HG02943 (cell line): ENCODE measurements around the gene POLR2H.
"Not testable (repeated sequence)": the region's sequence is repeated elsewhere in the genome, so short reads cannot be mapped to it uniquely, and the experiment has no call there.

Experiments
- ATAC-seq: cut with Tn5 transposase; IDR thresholded peaks from one replicate; pipeline ENCODE4 v1.9.1; 2021; ENCODE audit warnings: mild to moderate bottlenecking, low read depth, moderate library complexity; ENCODE audit not compliant: unreplicated experiment

POLR2H gene

DNA sequence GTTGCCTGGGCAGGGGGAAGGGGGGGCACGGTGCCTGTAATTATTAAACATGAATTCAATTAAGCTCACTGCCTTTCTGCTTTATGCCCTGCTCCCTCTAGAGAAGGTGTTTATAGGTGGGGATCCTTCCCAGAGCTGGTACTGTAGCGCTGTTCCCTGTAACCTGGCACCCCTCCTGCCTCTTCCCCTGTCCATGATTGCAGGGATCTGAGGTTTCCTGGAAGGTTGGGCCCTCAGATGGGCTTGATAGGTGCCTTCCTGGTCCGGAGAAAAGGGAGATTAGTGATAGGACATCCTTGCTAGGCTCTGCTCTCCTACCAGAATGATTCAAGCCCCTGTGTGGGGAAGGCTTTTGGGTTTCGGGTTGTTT lies 26.2 kb upstream of the POLR2H start:
- peak; percentile 22 for ATAC-seq

DNA sequence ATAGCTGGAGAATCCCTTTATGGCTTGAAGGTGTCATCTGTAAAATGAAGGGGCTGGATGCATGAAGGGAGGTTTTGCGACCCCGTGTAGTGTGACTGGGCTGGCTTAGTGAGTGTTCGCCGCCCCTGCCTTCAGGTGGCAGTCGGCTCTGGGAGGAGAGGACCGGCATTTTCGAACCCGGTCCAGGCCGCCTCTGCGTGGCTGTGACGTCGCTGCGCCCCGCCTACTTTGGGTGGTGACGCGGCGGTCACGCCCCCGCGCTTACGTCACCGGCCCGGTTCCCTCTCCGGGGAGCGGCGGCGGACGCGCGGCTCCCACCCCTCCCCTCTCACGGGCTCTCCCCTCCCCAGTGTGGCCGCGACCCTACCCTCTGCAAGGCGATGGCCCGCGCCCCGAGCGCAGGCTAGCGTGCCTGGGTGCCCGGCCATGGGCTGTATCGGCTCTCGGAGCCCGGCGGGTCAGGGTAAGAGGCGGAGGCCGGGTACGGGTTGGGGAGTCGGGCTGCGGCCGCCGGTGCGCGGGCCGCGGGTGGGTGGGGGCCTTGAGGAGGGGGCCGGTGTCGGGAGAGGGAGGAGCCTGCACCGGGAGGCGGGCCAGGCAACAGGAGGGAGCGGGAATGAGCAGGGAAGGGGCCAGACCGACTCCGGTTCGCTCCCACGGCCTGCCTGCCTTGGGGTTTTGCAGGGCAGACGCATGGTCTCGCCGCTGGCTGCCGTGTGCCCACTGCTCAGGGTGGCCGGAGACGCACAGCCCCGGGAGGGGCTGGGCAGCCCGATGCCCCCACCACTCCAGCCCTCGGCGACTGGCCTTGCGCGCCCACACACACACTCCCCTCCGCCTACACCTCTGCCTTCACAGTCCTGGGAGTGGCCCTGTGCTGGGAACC lies 25.6 kb upstream of the POLR2H start:
- peak; percentile 63 for ATAC-seq

DNA sequence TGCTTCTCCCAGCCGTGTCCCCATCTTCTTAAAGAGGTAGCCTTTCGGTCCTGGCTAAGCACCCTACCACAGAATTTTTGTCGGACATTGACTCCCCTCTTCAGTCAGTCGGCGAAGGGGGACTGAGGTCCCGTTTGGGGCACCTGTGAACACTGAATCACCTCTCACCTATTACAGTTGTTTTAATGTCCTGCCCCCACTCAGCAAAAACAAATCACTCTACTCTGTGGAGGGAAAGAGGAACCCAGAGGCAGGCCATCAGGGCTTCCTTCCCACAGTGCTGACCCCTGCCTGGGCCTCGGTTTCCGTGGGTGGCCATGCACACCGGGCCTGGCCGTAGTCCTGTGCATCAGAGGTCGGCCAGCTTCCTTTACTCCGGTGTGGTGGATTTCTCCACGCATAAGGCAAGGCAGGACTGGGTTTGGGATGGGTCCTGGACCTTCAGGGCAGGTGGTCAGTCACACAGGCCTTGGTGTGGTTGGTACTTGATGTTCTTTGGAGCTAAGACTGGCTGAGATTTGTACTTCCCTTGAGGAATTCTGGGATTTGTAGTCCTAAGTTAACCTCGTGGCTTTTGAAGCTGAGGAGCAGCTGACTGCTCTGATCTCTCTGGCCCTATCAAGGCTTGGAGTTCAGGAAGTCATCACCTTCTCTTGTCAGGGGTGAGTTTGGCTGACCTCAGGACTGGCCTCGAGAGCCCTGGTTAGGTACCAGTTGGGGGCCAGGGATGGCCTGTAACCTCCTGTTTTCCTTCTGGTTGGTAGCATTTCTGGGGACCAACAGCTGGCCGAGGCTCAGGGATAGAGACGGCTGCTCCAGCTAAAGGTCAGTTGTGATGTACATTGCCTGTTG lies 24.7 kb upstream of the POLR2H start:
- no peak for ATAC-seq

DNA sequence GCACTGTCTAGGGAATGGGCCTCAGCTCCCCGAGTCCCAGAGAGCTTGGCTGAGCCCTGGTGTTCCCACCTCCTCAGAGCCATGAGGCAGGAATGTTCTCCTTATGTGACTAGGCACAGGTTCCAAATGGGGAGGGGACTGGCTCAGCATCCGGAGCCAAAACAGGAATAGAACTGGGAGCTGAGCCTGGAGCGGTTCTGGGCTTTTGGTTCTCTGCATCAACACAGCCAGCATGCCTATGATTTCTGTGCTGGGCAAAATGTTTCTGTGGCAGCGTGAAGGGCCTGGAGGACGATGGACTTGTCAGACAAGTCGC lies 24.2 kb upstream of the POLR2H start, which contains the start of gene FAM131A:
Gene FAM131A (plus strand): TSS at position 202 of the 316 bp plus-strand sequence. CDS start 31 bp downstream, at position 233.
- no peak for ATAC-seq

DNA sequence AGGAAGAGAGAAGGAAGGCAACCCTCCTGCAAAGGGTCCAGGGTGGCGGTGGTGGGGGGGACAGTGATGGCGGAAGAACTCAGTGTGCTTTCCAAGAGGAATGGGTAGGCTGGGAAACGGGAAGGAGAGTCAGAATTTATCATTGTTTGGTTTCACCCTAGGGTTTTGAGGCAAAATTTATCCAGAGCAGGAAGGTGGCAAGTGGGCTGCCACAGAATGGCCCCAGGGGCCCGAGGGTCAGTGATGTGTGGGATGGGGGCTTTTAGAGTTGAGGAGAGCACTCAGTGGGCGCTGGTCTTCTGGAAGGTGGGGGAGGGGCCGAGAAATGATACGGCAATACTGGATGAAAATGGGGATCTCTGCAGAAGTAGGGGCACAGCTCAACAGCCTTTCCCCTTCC lies 23.5 kb upstream of the POLR2H start:
- no peak for ATAC-seq

DNA sequence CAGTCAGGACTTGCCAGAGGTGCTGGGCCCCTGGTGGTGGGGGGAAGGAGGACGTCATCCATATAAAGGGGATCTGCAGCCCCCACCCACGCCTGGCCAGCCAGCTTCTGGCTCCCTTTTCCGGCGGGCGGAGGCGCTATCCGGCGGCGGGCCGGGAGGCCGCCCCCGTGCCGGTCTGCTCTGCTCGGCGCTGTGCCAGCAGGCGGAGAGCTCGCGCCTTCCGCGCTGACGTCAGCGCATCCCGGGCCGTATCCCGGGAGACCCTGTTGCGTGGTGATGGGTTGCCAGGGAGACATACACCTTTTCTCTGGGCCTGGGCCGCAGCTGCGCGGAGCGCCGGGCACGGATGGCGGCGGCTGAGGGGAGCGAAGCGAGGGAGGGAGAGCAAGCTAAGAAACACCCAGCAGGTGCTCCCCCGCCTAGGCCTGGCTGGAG lies 23.0 kb upstream of the POLR2H start:
- no peak for ATAC-seq

DNA sequence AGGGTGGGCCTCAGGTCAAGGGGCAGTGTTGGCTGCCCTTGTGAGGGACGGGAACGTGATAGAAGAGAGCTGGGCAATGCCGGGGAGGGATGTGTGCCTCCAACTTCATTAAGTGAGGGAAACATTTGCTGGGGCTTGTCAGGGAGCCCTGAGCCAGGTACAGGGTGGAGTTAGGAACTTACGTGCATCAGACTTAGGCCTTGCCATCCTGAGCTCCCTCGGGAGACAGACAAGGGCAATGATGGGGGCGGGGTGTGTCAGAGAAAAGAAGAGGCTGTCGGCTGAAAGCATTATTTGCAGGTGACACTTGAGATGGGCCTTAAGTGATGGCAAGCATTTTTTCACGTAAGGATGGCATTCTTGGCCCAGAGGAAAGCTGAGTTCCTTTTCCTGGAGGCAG lies 22.5 kb upstream of the POLR2H start:
- ATAC-seq: no peak

DNA sequence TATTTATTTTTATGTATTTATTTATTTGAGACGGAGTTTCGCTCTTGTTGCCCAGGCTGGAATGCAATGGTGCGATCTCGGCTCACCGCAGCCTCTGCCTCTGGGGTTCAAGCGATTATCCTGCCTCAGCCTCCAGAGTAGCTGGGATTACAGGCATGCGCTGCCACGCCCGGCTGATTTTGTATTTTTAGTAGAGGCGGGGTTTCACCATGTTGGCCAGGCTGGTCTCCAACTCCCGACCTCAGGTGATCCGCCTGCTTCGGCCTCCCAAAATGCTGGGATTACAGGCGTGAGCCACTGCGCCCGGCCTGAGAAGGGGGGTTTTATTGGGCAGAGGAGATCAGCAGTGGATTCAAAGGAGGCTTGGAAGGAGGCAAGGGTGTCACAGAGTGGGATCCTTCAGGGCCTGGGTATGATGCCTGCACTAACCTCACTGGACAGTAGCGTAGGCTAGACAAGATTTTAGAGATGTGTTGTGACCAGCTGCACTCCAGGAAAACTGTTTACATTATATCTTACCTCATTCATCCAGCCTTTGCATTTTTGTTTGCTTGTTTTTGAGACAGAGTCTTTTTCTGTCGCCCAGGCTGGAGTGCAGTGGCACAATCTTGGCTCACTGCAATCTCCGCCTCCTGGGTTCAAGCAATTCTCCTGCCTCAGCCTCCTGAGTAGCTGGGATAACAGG lies 21.9 kb upstream of the POLR2H start:
- not testable (repeated sequence) for ATAC-seq

DNA sequence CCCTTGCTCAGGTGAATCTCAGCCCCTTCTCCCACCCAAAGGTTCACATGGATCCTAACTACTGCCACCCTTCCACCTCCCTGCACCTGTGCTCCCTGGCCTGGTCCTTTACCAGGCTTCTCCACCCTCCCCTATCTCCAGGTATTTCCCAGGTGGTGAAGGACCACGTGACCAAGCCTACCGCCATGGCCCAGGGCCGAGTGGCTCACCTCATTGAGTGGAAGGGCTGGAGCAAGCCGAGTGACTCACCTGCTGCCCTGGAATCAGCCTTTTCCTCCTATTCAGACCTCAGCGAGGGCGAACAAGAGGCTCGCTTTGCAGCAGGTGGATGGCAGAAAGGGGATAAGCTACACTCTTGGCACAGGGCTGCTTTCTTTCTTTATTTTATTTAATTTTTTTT lies 19.6 kb upstream of the POLR2H start:
- ATAC-seq: no peak

DNA sequence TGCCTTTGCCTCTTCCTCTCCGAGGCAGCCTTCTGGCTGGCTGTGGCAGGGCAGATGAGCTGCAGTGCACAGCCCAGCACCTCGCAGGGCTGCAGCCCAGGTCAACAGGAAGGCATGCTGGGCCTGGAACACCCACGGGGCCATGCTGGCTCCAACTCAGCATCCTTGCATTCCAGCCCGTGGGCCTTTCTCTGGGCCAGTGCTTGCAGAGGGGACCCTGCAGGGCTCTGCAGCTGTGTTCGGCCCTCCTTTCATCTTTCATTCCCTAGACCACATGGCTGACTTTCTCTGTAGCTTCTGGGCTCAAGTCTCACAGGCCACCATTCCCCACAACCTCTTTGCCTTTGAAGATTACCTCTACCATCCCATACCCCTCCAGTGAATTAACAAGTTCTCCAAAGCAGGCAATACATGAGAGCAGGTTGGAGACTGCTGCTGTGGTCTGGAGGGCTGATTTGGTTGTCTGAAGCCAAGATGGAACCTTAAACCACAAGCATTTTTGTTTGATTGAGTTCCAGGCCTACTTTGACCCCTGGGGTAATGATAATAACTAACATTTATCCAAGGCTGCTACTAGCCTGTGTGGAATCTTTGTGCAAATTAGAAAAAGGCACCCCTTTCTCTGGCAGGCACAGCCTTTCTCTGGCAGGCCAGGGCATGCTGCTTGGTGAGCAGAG lies 18.2 kb upstream of the POLR2H start:
- ATAC-seq: no peak

DNA sequence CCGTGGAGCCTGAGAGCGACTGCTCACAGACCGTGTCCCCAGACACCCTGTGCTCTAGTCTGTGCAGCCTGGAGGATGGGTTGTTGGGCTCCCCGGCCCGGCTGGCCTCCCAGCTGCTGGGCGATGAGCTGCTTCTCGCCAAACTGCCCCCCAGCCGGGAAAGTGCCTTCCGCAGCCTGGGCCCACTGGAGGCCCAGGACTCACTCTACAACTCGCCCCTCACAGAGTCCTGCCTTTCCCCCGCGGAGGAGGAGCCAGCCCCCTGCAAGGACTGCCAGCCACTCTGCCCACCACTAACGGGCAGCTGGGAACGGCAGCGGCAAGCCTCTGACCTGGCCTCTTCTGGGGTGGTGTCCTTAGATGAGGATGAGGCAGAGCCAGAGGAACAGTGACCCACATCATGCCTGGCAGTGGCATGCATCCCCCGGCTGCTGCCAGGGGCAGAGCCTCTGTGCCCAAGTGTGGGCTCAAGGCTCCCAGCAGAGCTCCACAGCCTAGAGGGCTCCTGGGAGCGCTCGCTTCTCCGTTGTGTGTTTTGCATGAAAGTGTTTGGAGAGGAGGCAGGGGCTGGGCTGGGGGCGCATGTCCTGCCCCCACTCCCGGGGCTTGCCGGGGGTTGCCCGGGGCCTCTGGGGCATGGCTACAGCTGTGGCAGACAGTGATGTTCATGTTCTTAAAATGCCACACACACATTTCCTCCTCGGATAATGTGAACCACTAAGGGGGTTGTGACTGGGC lies 16.8 kb upstream of the POLR2H start:
- ATAC-seq: no peak

DNA sequence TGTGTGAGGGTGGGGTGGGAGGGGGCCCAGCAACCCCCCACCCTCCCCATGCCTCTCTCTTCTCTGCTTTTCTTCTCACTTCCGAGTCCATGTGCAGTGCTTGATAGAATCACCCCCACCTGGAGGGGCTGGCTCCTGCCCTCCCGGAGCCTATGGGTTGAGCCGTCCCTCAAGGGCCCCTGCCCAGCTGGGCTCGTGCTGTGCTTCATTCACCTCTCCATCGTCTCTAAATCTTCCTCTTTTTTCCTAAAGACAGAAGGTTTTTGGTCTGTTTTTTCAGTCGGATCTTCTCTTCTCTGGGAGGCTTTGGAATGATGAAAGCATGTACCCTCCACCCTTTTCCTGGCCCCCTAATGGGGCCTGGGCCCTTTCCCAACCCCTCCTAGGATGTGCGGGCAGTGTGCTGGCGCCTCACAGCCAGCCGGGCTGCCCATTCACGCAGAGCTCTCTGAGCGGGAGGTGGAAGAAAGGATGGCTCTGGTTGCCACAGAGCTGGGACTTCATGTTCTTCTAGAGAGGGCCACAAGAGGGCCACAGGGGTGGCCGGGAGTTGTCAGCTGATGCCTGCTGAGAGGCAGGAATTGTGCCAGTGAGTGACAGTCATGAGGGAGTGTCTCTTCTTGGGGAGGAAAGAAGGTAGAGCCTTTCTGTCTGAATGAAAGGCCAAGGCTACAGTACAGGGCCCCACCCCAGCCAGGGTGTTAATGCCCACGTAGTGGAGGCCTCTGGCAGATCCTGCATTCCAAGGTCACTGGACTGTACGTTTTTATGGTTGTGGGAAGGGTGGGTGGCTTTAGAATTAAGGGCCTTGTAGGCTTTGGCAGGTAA lies 16.0 kb upstream of the POLR2H start:
- no peak for ATAC-seq

DNA sequence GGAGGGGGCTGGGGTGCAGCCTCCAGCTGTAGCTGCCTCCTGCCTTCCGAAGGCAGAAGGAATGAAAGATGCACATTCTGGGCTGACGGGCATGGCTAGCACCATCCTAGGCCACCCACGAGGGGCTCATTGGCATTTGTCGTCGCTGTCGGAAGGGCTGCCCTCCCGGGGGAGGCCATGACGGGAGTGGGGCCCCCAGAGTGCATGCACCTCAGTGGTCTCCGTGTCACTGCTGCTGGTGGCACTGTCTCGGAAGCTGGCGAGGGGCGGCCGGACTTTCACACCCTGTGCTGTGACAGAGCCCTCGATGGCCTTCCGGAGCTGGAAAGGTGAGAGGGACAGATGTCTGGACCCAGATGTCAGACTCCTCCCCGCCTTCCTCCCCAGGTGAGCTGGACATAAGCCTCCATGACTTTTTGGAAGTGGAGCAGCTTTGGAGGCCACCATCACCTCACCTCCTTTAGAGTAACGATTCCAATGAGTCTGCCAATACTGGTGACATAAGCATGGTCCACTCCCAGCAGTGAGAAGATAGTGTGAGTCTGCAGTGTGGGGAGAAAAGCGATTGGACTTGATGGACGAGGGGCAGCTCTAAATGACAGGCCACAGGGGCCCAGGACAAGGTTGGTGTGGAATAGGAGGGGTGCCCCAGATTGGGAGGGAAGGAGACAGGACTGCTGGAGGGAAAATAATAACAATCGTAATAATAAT lies 14.9 kb upstream of the POLR2H start:
- no peak for ATAC-seq

DNA sequence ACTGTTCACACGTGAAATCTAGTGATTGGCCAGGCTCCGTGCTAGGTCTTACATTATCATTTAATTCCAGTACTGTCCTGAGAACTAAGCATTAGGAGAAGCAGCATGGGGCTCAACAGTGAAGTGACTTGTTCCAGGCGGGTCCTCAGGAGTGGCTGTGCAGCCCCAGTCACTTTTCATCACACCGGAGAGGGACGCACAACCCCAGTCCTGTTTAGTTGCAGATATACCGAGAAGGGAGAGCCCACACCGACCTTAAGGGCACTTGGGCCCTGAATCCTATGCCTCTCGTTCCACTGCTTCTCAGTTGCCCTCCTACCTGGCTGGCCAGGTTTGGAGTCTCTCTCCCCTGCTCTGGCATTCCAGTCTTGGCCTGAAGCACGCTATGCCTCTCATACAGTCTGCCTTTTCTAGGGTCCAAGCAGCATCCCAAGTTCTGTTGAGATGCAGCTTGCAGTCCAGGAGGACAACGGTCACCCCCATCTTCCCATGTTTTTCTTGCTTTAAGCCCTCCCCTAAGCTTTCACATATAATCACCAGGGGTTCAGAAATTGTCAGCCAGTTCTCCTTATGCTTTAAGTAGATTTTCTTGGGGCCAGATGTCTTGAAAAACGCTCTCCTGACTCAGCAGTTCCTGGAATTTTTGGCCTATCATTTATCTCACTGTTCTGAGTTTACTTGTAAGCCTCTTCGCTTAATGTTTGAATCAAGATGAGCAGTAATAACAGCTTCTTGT lies 14.0 kb upstream of the POLR2H start:
- ATAC-seq: no peak

DNA sequence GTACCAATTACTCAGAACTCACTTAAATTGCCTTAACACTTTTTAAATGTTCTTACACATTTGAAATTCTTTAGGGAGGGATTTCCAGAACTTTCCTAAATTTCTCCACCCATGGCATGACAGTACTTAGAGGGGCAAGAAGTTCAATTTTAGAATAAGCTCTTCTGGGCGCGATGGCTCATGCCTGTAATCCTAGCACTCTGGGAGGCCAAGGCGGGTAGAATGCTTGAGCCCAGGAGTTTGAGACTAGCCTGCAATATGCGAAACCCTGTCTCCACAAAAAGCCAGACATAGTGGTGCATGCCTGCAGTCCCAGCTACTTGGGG lies 13.5 kb upstream of the POLR2H start:
- ATAC-seq: no peak

DNA sequence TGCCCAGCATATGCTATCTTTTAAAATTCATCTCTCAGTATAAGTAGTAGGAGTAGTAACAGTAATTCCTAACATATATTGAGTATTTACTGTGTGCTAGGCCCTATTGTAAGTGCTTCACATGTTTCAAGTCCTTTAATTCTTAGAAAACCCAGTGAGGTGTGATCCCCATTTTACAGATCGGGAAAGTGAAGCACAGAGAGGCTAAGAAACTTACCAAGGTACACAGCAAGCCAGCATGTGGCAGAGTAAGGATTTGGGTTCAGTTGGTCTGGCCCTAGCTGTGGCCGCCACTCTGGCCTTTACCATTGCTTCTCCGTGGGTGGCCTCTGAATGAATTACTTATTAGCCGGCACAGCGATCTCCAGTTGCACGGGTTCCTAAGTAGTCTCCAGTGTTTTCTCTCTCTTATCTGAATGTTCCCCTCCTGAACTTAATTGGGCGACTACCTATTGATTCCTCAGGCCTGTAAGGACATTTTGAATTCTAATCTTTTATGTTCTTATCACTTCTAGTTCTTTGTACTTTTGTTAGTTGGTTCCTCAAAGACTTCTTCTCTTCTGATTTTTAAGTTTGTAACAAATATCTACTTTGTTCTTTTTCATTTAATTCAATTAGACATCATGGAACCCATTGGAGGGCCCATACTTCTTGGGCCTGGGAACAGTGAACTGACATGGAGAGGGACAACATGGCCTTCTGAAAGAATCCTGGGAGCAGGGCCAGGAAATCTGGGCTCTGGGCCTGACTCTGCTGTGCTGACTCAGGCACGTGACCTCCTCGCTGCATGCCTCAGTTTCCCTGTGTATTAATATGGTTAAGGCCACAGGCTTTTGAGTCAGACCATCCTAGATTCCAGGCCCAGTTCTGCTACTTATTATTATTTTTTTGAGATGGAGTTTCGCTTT lies 11.7 kb upstream of the POLR2H start:
- no peak for ATAC-seq

DNA sequence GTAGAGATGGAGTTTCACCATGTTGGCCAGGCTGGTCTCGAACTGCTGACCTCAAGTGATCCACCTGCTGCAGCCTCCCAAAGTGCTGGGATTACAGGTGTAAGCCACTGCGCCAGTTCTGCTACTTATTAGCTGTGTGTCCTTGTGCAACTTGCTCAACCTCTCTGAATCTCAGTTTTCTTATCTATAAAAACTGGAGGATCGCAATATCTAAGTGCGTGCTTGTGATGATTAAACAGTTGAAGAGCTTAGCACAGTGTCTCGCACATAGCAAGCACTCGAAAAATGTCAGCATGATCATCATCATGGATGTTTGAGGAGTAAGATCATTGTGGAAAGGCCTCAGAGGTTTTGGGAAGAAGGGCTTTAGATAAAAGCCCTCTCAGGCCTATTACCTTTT lies 10.9 kb upstream of the POLR2H start:
- no peak for ATAC-seq
